Activated gamma-delta T cell (primary cell): ENCODE measurements around the gene F5.
"Not testable (repeated sequence)": the region's sequence is repeated elsewhere in the genome, so short reads cannot be mapped to it uniquely, and the experiment has no call there.

ENCODE experiments used
- DNase-seq: peaks from one replicate; lab custom pipeline; 2025; lab: John Stamatoyannopoulos, UW

Gene F5

GRCh38 chr1:169546087-169546995 is 39.9 kb downstream of the F5 start:
- DNase-seq, result no peak

- DNase-seq, result no peak
Measured at GRCh38 chr1:169545472-169545871, 40.8 kb downstream of the F5 start.

GRCh38 chr1:169538998-169539871 is 47.0 kb downstream of the F5 start:
- no peak for DNase-seq

- DNase-seq, result no peak
Measured at GRCh38 chr1:169534653-169535052, 51.6 kb downstream of the F5 start.

- DNase-seq, result not testable (repeated sequence)
Measured at GRCh38 chr1:169533528-169534190, 52.6 kb downstream of the F5 start.

GRCh38 chr1:169530448-169530847 is 55.8 kb downstream of the F5 start:
- no peak for DNase-seq

GRCh38 chr1:169529068-169529642 is 57.1 kb downstream of the F5 start:
- DNase-seq, result no peak

GRCh38 chr1:169528215-169529067 is 57.8 kb downstream of the F5 start:
- DNase-seq, result no peak

GRCh38 chr1:169527451-169528214 is 58.6 kb downstream of the F5 start:
- no peak for DNase-seq

GRCh38 chr1:169527001-169527400 is 59.3 kb downstream of the F5 start:
- no peak for DNase-seq

GRCh38 chr1:169526120-169526832 is 60.0 kb downstream of the F5 start:
- no peak for DNase-seq

- no peak for DNase-seq
Measured at GRCh38 chr1:169525391-169525790, 60.9 kb downstream of the F5 start.

GRCh38 chr1:169523904-169524303 is 62.4 kb downstream of the F5 start:
- no peak for DNase-seq

- no peak for DNase-seq
Measured at GRCh38 chr1:169521226-169521625, 65.1 kb downstream of the F5 start.

GRCh38 chr1:169517558-169518186 is 68.6 kb downstream of the F5 start:
- DNase-seq, result no peak

GRCh38 chr1:169515641-169516040 is 70.6 kb downstream of the F5 start:
- DNase-seq, result no peak

GRCh38 chr1:169514566-169515270 is 71.6 kb downstream of the F5 start:
- no peak for DNase-seq

GRCh38 chr1:169513208-169513607 is 73.1 kb downstream of the F5 start:
- no peak for DNase-seq
